ENCODE measurements around the gene EEFSEC.

EEFSEC gene

DNA sequence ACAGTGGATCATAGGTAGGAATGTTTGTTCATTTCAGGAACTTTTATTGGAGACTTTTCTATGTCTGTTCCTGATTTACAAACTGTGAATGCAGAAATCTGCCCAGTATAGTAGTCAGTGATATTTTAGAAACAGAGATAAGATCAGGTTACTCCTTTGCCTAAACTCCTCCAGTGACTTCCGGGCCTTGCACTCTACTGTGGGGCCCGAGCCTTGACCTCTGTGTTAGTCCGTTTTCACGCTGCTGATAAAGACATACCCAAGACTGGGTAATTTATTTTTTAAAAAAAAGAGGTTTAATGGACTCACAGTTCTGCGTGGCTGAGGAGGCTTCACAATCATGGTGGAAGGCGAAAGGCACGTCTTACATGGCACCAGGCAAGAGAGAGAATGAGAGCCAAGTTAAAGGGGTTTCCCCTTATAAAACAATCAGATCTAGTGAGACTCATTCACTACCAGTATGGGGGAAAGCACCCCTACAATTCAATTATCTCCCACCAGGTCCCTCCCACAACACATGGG, 186.3 kb downstream of the EEFSEC start:
- no peak for DNase-seq

DNA sequence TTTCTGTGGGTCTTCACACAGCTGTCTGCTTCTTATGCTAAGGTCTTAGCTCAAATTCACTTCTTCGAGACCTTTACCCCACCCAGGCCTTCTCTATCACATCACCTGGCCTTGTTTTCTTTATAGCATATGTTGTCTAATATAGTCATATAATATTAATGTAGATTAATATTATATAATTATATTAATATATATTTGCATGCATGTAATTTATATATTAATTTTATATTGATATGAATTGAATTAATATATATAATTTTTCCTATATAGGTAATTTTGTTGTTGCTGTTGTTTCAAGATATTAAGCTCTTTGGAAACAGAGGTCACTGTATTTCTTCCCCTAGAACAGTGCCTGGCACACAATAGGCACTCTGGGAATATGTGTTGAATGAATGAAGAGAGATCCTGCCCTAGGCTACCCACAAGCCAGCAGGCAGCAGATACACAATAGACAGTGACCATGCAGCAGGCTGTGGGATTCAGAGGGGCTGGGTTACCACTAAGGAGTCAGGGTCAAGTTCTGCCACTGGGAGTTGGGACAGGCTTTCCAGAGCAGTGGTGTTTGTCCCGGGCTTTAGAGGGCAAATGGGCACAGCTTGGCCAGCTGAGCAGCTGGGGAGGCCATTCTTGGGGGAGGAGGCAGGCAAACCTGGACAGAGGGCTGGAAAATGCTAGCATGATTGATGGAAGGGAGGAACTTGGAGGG, 187.1 kb downstream of the EEFSEC start:
- no peak for DNase-seq

DNA sequence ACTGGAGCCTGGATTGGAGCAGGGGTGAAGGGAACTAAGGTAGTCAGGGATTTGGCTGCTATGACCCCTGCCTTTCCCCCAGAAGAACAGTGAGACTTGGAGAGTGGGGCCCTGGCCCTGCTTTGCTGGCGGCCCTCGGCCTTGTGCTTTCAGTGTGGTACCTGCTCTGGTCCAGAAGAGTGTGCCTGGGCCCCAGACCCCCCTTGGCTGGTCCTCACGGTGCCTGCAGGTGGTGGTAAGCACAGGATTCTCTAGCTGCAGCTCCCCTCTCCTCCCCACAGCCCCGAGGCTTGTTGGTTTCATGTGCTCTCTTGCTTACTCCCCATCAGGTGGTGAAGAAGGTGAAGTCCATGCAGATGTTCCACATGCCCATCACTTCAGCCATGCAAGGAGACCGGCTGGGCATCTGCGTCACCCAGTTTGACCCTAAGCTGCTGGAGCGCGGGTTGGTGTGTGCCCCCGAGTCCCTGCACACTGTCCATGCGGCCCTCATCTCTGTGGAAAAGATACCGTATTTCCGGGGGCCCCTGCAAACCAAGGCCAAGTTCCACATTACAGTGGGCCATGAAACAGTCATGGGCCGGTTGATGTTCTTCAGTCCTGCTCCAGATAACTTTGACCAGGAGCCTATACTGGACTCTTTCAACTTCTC, 187.7 kb downstream of the EEFSEC start:
- DNase-seq: no peak

DNA sequence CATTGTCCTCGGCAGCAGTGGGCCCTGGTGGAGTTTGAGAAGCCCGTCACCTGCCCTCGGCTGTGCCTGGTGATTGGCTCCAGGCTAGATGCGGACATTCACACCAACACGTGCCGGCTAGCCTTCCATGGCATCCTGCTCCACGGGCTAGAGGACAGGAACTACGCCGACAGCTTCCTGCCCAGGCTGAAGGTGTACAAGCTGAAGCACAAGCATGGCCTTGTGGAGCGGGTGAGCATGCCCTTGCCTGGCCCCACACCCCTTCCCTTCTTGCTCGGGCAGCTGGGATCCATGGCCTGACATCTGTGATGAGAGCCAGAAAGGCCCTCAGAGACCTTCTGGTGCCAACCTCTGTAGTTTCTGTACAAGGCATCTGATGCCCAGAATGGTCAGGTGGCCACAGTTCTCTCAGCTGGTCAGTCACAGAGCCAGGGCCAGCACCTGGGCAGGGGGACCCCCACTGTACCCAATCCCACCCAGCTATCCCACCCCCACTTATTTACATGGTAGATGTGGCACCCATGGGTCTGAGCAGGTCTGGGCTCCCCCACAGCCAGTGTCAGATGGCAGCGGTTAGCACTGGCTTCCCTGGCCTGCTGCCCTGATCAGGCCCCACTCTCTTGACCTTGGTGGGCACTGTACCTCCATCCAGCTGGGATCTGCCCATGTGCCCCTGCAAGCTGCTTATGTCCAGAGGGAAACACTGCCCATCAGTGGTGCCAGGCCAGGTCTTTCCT, 188.5 kb downstream of the EEFSEC start:
- no peak for DNase-seq

DNA sequence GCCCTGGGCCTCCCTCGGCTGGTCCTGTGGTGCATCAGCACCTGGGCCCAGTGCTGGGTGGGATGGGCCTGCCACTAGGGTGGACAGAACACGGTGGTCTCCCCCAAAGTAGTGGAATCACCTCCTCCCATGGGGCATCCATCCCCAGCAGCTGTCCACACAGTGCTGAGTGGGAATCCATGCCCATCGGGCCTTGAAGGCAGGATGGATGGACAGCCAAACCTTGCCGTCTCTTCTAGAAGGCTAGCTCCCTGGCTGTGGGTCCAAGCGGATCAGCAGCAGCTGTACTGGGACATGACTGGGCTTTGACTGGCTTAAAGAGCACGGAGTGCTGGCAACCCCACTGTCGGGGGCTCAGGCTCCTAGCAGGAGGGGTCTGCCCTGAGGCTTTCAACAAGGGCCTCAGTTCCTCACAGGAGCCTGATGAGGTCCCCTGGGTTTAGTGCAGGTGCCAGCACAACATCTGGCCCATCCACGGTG, 189.5 kb downstream of the EEFSEC start:
- DNase-seq: no peak

DNA sequence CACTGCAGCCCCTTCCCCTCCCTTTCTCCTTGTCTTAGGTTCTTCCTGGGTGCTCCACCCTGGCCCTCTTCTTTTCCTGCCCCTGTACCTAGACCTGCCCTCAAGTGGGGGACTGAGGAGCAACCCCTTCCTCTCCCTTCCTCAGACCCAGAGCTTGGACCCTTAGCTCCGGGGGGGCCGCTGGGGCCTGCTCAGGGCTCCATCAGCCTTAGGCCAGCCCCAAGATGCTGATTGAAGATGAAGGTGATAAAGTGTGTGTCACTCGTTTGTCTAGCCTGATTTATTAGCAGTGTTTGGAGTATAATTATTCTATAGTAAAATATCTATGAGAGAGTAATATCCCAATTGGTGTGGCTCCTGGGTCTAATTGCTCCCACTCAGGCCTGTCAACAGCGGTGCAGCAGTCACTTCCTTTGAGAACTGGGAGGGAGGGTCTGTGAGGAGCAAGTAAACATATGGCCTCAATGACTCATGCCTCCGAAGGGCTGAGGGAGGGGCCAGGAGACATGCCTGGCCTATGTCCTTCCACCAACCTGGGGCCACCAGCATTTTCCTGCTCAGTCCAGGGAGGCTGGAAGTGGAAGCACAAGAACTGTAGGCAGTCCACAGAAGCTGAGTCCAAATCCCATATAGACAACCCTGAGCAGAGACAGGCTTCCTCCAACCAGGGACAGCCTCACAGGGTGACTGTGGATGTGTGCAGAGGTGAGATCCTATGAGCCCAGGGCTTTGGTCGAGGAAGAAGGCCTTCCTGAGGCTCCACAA, 190.2 kb downstream of the EEFSEC start:
- DNase-seq: no peak

DNA sequence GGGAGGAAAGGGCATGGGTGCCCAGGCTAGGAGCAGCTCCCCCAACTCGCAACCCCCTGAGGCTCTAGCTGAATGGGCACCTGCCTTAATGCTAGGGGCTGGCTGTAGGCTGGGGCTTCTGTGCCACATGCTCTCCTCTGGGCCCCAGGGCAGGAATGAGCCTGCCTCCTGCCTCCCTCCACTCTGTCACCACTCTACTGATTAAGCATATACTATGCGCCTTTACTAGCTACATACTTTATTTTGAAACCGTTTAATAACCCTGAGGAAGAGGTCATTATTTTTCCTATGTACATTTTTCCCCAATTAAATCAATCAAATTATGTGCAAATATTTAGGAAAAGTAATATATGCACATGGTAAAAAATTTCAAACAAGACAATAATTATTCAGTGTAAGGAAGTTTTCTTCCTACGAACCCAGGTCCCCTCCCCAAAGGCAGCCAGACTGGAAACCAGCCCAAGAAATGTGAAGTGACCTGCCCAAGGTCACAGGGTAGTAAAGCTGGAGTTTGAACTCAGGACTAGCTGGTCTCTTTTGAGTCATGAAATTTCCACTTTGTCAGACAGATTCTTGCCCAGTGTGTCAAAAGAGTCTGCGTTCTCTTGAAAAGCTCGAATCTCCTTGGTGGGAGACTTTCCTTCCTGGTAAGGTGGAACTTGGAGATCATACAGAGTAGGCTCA, 190.9 kb downstream of the EEFSEC start:
- DNase-seq: no peak

DNA sequence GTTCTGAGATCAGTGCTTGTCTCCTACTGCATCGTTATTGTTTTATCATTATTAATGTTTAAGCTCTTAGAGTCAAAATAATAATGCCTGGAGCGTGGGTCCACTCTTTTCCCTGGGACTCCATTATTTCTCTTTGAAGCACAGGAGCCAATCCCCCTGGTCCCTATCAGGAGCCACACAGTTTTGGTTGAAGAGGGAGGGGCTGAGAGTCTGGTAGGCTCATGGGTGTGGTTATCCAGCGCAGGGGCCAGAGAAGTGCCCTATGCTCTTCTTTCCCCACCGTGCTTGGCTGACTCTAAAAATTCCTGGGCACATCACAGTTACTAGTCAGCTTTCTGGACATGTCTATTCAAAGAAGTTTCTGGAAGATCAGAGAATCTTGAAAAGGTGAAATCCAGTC, 191.9 kb downstream of the EEFSEC start:
- DNase-seq: no peak

DNA sequence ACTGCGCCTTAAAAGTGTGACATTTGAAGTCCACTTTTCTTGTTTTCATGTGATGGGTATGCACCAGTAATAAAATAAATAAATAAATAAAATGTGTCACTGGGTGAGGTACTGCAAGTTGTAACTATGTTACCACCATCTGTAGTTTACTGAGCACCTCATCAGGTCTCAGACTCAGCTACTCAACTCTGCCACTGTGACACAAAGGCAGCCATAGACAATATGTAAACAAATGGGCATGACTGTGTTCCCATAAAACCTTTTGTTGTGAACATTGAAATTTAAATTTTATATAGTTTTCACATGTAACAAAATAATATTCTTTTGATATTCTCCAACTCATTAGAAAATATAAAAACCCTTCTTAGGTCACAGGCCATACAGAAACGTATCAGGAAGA, 193.3 kb downstream of the EEFSEC start:
- DNase-seq: no peak

DNA sequence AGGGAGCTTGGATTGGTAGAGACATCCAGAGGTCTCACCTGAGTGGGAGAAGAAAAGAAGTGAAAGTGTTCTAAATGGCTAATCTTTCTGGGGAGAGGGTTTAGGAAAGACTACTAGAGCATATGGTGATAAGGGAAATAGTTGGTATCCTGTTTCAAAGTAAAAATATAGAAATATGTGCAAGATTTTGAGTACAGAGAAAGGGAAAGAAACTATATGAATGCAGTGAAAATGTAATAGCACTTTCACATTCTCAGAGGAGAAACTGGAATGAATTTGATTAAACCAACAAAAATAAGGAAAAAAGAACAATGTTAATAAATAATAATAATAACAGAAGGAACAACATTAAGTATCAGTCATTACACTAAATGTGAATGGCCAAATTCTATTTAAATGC, 194.0 kb downstream of the EEFSEC start:
- no peak for DNase-seq

DNA sequence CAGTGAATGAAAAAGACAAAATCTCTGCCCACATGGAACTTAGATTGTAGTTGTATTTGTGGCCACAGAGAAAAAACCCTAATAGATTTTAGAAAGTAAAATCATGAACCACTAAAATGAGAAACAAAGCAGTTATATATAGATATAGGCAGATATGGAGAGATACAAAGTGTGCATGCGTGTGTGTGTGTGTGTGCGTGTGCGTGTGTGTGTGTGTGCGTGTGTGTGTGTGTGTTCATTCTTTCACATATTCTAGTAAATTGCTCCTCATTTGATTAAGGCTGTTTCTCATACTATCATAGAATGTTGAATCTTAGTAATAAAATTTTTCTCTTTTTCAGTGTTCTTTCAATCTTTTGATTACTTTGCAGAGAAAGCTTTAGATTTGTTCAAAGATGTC, 194.8 kb downstream of the EEFSEC start:
- DNase-seq: no peak

DNA sequence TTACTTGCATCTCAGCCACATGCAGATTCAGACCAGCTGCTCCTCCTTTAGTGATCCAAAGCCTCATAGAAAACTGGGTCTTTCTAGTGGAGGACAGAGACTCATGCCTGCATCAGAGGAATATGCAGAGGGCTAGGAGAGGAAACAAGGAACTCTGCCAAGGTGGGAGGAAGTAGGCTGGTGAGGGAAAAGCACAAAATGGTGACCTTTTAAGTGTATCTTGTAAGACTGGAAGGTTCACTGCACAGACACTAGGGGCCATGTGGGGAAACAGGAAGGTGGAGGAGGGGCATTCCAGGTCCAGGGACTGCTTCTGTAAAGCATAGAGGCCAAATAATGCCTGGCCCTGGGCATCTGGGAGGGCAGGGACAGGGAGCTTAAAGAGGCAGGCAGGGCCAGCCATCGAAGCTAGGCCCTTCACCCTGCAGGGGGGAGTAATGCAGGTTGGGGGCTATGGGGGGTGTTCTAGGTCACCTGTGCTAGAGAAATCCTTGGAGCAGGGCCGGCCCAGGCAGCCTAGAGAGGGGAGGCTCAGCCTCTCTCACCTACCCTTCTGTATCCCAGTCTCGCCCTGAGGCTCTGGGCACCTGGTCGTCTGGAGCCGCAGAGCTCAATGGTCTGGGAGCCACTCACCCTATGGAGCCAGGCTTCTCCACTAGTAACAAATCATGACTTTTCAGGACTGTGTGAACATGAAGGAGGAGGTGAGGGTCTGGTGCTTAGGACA, 195.7 kb downstream of the EEFSEC start:
- no peak for DNase-seq

DNA sequence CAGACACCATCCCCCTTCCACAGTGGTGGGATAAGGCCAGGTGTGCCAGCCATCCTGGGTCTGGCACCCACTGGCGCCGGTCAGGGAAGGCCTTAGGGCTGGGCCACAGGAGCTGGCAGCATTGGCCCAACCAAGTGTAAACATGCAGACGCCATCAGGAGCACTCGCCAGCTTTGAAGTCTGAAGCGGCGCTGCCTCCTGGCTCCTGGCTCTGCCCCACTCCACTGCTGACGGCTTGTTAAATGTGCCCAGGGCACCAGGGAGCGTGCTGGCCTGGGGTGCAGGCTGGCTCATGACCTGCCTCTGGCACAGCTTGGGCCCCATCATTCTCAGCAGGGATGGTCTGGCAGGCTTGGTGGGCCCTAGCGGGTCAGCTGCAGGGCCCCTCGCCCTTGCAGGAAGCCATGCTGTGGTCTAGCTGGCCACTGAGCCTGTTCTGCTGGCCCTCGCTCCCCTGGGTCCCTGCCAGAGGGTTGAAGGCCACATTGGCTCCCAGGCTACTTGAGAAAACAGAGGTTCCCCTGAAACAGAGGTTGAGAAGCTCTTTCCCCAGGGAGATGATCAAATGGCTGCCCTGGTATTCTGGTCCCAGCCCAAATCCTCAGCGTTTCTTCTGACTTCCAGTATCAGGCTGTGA, 196.8 kb downstream of the EEFSEC start:
- DNase-seq: no peak

DNA sequence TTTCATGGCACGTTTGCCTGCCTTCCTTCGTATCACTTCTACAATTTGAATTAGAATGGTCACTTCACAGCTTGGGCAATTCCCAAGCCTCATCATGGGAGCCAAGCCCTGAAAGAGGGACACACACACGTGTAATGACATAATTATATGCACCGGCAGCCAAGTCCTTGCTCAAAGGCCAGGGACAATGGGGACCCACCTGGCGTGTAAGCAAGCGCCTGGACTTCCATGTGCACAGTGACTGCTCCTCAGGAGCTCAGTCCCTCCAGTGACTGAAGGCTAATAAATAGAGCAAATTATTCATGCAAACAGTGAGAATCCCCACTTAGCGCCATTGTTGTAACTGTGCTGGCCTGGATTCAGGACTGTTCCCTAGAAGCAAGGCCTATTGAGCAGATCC, 198.3 kb downstream of the EEFSEC start:
- no peak for DNase-seq

DNA sequence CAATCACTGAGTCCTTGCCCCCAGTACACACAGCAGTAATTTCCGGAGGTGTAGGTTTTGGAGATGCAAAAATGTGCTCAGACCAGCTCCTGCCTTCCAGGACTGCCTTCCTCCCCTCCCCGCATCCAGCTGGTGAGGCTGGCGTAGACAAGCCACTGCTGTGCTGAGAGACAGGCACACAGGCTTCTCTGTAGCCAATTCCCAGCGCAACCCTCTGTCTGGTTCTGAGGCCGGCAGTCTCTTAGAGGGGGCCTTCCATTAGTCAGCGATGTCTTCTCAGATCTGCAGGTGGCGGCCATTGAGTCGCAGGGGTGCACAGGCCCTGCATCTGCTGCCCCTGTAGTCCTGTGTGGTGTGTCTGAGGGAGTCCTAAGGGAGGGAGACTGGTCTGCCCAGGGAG, 199.0 kb downstream of the EEFSEC start:
- no peak for DNase-seq

DNA sequence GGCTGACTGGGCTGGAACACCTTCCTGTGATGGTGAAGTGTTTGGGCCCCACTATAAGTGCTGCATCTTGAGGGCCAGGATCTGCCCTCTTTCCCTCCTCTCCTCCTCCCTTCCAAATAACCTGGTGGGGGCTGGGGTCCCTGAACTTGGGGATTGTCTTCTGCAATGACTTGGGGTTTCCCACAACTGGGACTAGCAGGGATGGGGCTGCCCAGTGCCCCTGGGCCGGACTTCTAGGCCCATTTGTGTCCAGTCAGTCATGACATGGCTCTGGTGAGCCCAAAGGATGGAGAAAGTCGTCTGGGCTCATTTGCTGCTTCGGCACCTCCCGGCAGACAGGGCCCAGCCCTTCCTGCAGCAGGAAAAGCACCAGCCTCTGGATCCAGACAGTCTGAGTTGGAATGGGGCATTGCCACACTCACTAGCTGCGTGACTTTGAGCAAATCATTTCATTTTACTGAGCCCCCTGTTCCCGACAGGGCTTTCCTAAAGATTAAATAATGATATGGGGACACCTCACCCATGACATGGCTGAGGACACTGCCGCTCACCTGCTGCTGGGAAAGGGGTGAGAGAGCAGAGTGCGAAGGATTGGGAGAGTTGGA, 200.2 kb downstream of the EEFSEC start:
- DNase-seq: no peak

DNA sequence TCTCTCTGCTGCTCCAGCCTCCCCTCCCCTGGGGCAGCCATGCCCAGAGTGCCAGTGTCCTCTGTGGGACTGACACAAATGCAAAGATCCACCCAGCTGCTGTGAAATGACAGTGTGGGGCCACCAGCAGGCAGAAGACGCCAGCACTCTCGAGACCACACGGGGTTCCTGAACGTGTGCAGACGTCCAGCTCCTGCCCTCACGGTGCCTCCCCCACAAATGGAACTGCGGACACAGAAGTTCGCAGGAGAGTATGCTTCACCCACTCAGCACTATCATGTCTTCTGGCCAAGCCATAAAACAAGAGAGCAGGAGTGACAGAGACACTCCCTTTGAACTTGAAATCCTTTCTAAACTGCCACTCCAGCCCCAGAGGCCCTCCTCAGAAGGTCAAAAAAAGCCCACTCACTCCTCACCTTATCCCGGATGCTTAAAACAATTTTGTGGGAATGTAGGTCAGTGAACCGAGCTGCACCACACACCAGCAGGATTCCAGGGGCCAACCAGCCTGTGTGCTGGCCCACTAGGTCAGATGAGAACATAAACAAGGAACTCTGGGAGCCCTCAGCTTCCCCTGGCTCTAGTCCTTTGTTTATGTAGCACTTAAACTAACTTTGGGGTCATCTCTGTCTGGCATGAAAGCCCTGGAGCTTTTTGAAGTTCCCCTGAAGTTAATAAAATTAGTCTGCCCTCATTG, 200.9 kb downstream of the EEFSEC start:
- DNase-seq: no peak

DNA sequence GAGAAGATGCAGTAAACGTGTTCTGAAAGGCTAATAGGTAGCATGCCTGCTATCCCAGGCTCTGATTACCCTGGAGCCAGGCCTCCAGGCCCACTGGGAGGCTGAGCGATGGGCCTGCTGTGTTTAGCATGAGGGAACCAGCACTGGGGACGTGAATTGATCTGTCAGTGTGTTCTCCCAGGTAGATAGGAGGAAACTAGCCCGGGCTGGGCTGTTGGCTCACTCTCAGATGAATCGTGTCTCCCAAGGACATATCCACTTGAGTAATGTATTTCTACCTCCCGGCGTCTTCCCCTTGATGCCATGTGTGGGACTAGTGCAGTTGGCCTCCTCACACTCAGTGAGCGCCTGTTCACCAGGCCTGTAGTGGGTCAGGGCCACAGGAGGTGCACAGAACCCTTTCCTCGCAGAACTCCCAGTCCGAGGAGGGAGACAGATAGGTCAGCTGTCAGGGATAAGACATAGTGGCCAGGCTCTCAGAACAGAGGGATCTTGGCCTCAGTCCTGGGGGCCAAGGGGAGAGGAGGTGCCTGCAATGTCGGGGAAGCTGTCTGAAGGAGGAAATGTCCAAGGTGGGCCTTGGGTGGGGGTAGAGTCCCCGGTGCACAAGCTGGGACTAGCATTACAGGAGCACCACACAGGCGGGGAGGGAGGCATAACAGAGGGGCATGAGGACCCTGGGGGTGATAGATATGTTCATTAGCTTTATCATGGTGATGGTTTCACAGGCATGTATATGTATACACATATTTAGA, 201.7 kb downstream of the EEFSEC start:
- DNase-seq: no peak

DNA sequence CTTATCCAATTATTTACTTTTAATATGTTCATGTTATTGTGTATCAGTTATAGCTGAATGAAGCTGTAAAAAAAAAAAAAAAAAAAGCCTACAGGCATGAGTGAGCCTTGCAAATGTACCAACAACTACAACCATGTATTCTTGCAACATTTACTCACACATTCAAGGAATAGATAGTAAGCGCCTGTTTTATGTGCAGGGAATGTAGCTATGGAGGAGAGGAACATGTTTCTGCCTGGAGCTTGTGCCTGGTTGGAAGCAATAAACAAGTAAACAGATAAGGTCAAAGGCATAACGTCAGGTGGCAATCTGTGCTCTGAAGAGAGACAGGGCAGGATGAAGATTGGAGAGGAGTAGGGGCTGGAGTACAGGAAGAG, 202.2 kb downstream of the EEFSEC start:
- DNase-seq: no peak

Measured in T-helper 1 cell (primary cell).